ENCODE data around the gene FABP2.
"Not testable (repeated sequence)": the region's sequence is repeated elsewhere in the genome, so short reads cannot be mapped to it uniquely, and the experiment has no call there.

Gene FABP2

GRCh38 chr4:119307606-119308005, 14.3 kb downstream of the FABP2 start:
- no peak for DNase-seq

- no peak for DNase-seq
Measured at GRCh38 chr4:119304431-119304830, 17.5 kb downstream of the FABP2 start.

DNA sequence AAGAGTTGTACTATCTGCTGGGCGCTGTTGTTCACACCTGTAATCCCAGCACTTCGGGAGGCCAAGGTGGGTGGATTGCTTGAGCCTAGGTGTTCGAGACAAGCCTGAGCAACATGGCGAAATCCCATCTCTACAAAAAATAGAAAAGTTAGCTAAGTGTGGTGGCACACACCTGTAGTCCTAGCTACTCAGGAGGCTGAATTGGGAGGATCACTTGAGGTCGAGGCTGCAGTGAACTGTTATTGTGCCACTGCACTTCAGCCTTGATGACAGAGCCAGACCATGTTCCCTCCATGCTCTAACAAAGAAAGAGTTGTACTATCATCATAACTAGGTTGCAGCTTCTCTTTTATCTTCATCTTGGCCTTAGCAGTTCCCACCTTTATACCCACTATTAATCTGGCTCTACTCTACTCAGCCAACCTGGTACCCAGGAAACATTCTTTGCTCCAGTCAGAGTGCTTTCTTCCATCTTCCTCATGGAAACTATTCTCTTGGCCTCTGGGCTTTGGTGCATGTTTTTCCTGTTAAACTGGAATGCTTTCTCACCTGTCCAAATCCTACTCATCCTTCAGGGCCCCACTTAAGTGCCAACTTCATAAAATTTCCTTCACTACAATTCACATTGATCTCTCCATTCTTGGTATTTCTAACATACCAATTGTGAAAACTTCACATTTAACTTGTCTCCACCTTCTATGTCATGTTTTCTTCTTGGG, 18.2 kb downstream of the FABP2 start:
- no peak for DNase-seq

DNA sequence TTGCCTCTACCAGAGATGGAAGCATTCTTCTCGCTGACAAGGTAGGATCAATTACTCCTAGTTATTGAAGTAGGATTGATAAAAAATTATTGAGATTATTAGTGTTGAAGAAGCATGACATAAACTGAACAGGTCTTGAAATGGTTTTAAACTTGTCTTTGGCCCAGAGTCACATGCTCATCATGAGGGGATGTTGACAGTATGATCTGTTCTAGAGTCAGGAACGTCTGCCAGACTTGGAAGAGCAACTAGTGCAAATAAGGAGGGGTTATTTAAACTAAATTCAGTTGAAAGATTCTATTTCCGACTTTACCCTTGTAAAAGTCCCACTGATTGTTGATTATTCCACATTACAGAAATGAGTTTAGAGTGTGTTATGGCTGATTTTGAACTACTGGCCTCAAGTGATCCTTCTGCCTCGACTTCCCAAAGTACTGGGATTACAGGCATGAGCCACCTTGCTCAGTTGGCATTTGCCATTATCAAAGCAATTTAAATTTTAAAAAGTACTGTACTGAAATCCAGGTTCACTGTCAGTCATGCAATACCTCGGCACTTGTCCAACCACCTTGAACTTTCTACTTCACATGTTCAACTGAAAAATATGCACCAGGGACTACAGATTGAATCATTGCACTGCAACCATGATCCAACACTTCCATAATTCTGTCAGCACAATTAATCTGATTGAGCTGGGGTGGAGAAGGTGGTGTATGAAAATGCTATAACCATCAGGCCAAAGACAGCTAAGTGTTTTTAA, 19.7 kb downstream of the FABP2 start:
- DNase-seq: no peak

DNA sequence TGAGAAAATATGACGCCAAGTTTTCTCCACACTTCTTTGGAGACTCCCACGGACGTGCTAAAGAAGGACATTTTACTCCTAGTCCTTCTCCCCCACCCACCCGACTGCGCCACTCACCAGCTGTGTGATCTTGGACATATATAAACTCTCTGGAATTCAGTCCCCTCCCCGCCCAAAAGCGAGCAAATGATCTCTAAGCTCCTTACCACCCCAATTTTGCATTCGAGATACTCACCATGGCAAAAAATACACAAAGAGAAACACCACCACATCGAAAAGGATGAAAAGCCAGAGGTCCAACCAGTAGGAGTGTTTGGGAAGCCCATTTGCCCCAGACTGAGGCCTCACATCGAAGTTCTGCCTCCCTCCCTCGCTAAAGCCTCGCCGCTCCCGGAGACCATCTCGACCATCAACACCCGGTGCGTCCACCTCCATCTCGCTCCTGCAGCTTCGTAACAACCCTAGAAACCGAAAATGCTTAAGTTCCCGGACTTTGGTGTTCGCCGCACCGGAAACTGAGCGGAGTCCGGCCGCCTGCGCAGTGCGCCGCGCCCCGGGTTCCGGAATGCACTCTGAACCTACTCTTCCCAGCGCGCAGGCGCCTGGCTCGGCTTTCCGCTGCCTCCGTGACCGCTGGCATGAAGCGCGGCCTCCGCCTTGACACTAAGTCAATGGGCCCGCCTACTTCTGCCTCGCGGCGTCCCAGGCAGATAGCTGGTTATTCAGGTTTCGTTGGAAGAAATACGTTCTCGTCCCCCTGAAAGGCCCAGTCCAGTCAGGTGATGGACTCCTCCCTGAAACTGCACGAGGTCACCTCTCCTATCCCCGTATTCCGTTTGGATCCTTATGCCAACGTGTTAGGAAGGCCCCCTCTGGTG, 21.6 kb downstream of the FABP2 start:
- peak; percentile 89 for DNase-seq

DNA sequence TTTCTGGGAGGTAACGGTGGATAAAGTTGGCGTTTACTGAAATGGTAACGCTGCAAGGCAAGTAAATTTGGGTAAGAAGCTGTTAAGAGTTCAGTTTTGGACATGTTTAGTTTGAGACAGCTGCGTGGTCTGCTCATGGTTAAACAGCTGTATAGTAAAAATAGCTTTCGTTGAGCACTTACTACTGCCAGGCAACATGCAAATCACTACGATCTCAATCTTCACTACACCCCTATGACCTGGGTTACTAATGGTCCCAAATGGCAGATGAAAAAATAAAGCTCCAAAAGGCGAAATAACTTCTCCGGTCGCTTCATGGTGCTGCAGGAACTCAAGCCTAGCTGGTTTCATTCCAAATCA, 22.2 kb downstream of the FABP2 start:
- no peak for DNase-seq

DNA sequence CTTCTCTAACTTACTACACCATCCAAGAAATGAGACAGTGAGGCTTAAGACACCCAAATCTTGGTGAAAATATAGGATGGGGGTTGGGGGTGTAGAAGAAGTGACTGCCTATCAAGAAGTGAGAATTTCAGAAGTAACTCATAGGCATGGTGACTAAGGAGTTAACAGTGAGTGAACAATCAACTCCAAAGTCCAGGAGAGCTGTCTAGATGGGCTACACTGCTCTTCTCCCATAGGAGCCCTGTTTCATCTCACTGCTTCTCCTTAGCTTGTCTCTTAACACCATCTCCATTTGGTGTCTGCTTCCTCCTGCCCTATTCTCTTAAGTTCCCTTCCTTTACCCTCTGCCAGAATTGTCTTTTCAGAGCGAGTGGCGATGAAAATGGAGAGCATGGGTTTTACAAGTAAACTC, 22.7 kb downstream of the FABP2 start:
- DNase-seq: no peak

DNA sequence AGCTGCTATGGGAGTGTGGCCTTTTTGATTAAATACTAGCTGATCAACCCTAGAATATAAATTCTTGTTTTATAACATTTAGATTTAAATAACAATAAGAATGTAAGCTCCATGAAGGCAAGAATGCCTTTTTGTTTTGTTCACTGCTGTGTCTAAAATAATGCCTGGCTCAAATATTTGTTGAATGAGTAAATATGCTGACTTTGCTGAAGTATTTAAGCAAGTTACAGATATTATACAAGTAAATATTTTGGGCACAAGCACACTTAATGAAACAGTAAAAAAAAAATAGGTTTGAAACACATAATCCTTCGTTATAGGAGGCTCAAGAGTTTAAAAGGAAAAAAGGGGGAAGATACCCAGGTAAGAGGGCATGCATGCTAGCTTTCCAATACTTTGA, 24.1 kb downstream of the FABP2 start:
- DNase-seq: no peak

- no peak for DNase-seq
Measured at GRCh38 chr4:119296356-119296755, 25.6 kb downstream of the FABP2 start.

DNA sequence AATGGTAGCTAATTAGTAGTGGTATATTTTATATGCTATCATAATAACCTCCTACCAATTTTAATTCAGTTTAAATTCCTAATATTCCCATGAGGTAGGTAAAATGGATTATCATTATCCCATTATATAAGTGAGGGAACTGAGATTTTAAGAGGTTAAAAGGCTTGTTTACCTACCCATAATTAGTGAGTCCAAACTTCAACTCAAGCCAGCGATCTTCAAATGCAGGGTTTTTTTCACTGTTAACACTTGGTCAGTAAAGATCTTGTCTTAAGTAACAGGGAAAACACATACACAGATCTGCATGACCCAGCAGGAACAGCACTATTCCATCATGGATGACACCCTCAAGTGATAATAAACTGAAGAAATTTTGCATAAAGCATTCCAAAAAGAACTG, 31.3 kb downstream of the FABP2 start:
- no peak for DNase-seq

GRCh38 chr4:119289313-119289712, 32.6 kb downstream of the FABP2 start:
- DNase-seq: no peak

DNA sequence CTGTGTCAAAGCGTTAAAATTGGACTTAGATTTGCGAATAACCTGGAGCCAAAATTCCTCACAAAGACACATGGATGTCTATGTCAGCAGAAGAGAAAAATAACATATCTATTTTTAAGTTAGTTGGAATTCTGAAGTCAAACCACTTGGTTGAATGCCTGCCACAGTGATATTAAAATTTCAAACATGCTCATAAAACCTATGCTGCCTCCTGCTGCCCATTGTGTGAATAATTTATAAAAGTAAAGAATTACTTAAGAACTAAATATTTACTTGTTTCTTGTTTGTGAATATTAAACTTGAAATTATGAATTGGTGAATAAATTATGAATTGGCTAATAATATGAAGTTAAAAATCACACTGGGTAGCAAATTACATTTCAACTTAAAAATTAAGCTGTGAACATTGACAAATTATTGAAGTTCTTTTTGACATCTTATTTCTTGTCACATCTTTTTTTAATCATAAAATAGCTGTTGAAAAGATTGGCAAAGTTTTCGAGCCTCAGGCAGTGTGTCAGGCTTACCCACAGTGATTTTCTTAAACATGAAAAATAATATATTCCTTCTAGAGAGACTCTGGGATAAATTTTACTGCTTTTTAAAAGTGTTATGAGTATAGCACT, 35.4 kb downstream of the FABP2 start:
- peak; percentile 42 for DNase-seq

DNA sequence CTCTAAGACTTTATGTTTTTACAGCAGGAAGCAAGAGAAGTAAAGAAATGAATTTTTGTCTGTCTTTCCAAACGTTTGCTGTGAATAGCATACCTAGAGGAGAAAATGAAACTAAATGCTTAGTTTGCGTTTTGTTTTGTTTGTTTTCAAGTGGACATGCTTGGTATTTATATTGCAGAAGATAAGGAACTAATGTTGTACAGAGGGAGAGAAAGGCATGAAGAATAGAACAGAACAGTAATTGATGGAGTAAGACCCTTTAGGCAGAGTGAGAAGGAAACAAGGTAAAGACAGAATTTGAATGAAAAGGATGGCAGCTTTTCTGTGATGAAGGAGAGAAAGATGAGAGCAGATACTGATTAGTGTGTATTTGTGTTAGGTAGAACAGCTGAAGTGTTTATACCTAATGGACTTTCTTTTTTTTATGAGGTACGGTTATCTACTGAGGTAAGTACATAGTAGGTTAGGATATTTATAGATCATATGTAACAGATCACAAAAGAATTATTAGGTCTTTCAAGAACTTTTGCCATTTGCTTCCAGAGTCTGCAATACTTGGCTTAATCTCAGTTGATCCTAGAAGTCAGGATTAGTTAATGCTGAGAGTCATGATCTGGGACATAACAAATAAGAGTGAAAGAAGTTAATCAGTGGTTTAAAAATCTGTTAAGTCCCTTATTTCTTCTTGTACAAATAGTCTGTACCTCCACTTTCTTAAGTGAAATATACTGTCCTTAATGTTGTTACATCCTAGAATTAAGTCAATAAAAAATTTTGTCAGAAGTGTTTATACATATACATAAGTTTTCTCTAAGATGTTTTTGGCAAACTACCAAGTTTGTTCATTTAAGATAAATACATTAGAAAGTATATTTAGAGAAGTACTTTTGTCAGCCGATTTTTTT, 36.8 kb downstream of the FABP2 start:
- no peak for DNase-seq

DNA sequence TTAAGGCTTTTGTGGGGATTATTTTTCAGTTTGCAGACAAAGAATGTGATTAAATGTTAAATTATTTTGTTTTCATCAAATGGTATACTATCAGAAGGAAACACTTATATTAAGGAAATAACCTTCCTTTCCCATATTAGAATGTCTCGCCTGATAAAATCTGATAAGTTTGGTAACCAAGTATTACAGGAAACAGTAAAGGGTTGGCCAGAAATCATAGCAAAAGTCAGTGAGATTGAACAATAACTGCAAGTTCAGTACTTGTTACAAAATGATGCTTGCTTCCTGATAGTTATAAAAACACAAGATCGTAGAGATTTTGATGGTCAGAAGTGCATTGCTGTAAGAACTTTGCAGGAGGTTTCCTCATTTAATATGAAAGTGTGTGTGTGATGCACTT, 40.5 kb downstream of the FABP2 start:
- DNase-seq: no peak

DNA sequence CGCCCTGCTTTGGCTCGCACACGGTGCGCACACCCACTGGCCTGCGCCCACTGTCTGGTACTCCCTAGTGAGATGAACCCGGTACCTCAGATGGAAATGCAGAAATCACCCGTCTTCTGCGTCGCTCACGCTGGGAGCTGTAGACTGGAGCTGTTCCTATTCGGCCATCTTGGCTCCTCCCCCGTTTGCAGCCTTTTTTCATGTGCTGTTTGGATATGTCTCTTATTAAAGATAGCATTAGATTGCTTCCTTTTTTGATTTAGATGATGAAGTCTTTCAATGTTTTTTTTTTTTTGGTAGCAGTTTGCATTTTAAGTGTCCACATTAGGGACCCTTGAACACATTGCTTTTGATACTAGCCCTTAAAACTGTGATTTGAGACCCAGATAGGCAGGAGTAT, 42.0 kb downstream of the FABP2 start:
- not testable (repeated sequence) for DNase-seq

DNA sequence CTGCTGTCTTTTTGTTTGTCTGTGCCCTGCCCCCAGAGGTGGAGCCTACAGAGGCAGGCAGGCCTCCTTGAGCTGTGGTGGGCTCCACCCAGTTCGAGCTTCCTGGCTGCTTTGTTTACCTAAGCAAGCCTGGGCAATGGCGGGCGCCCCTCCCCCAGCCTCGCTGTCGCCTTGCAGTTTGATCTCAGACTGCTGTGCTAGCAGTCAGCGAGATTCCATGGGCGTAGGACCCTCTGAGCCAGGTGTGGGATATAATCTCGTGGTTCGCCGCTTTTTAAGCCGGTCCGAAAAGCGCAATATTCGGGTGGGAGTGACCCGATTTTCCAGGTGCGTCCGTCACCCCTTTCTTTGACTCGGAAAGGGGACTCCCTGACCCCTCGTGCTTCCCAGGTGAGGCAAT, 42.4 kb downstream of the FABP2 start:
- DNase-seq: not testable (repeated sequence)

GRCh38 chr4:119271361-119272085, 50.4 kb downstream of the FABP2 start:
- no peak for DNase-seq

GRCh38 chr4:119268466-119268865, 53.5 kb downstream of the FABP2 start:
- DNase-seq: no peak

All from central memory CD4-positive, alpha-beta T cell (primary cell).